Tibial nerve (tissue), 4 donors: Measurements from ENCODE around the gene CD151.

Experiments used
- EP300 ChIP-seq, 2 donors: sonication (generic); formaldehyde crosslinking; IDR thresholded peaks; one replicate each; pipeline ENCODE4 v1.6.1; 2017; ENCODE audit warnings: antibody characterized with exemption in 2 of 2, mild to moderate bottlenecking in 1 of 2
- POLR2A ChIP-seq, 2 donors: fragments of 450-650 bp; IDR thresholded peaks; one replicate each; pipeline ENCODE4 v1.6.1; 2017; ENCODE audit warnings: antibody characterized with exemption in 2 of 2, mild to moderate bottlenecking in 2 of 2, moderate library complexity in 2 of 2
- TF ChIP-seq, protein P1 (sequence below), 5 experiments: fragments of 200-600 bp in 3 of 5; fragments of 450-650 bp in 2 of 5; sonication (generic) in 3 of 5; IDR thresholded peaks; one replicate each; pipeline ENCODE4 v1.5.1; 2016 to 2019; ENCODE audit warnings: antibody characterized with exemption in 5 of 5, mild to moderate bottlenecking in 3 of 5, moderate library complexity in 2 of 5

DNA sequence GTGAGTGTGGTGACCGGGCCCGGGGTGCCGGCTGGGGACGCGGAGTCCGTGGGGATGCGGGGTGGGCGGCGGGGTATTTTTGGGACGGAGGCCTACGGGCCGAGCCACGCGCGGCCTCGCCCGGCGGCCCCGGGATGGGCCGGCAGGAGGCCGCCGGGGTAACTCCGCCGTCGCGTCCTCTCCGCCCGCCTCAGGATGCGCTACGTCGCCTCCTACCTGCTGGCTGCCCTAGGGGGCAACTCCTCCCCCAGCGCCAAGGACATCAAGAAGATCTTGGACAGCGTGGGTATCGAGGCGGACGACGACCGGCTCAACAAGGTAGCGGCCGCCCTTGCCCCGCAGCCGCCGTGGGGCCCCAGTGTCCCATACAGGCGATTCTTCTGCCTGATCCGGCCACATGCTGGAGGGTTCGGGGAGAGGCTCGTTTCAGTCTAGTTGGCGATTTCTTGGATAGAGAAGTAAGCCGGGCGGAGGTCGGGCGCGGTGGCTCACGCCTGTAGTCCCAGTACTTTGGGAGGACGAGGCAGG is 22.6 kb upstream of the CD151 start:
- no peak for TF ChIP-seq EP300 (IDR thresholded peaks at IDR 0.05)
- TF ChIP-seq, protein P1, sequence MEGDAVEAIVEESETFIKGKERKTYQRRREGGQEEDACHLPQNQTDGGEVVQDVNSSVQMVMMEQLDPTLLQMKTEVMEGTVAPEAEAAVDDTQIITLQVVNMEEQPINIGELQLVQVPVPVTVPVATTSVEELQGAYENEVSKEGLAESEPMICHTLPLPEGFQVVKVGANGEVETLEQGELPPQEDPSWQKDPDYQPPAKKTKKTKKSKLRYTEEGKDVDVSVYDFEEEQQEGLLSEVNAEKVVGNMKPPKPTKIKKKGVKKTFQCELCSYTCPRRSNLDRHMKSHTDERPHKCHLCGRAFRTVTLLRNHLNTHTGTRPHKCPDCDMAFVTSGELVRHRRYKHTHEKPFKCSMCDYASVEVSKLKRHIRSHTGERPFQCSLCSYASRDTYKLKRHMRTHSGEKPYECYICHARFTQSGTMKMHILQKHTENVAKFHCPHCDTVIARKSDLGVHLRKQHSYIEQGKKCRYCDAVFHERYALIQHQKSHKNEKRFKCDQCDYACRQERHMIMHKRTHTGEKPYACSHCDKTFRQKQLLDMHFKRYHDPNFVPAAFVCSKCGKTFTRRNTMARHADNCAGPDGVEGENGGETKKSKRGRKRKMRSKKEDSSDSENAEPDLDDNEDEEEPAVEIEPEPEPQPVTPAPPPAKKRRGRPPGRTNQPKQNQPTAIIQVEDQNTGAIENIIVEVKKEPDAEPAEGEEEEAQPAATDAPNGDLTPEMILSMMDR (IDR thresholded peaks at IDR 0.05), result peak in 1 of 5 experiments; percentile 27
- peak in 1 of 2 donors; percentile 59 for TF ChIP-seq POLR2A (IDR thresholded peaks at IDR 0.05)
